KMS-11 (cell line): ENCODE measurements around the gene POLD3.

Experiments used
- H2AFZ ChIP-seq: fragments of 200-600 bp; sonication (generic); 2 replicates; pipeline ENCODE4 v1.6.1; 2016; ENCODE audit warnings: antibody characterized with exemption, mixed run types, low read depth
- H3K27ac ChIP-seq: fragments of 200-600 bp; sonication (generic); 2 replicates; pipeline ENCODE4 v1.6.1; 2016; ENCODE audit warnings: mild to moderate bottlenecking, mixed run types
- H3K27me3 ChIP-seq: fragments of 200-600 bp; sonication (generic); 2 replicates; pipeline ENCODE4 v1.6.1; 2017; ENCODE audit warnings: mild to moderate bottlenecking, low read depth, mixed run types, moderate library complexity; ENCODE audit not compliant: insufficient read depth
- H3K36me3 ChIP-seq: fragments of 200-600 bp; sonication (generic); 2 replicates; pipeline ENCODE4 v1.6.1; 2017; ENCODE audit warnings: mild to moderate bottlenecking, mixed run types; ENCODE audit not compliant: insufficient read depth
- H3K4me1 ChIP-seq: fragments of 200-600 bp; sonication (generic); 2 replicates; pipeline ENCODE4 v1.6.1; 2016; ENCODE audit warnings: mild to moderate bottlenecking, low read depth, mixed run types; ENCODE audit not compliant: poor library complexity, severe bottlenecking
- H3K4me2 ChIP-seq: fragments of 200-600 bp; sonication (generic); 2 replicates; pipeline ENCODE4 v1.7.0; 2016; ENCODE audit warnings: mild to moderate bottlenecking, mixed run types
- H3K4me3 ChIP-seq: fragments of 200-600 bp; sonication (generic); IDR thresholded peaks from 2 replicates; pipeline ENCODE4 v1.6.1; 2017; ENCODE audit warnings: low read depth, low read length, mixed read lengths; ENCODE audit not compliant: insufficient read depth
- H3K79me2 ChIP-seq: fragments of 200-600 bp; sonication (generic); 2 replicates; pipeline ENCODE4 v1.6.1; 2016; ENCODE audit warnings: low read depth, mixed run types; ENCODE audit not compliant: insufficient read depth
- H3K9ac ChIP-seq: fragments of 200-600 bp; sonication (generic); 2 replicates; pipeline ENCODE4 v1.6.1; 2016; ENCODE audit warnings: mild to moderate bottlenecking, mixed run types
- H4K20me1 ChIP-seq: fragments of 200-600 bp; sonication (generic); 2 replicates; pipeline ENCODE4 v1.6.1; 2016; ENCODE audit warnings: mild to moderate bottlenecking, mixed run types; ENCODE audit not compliant: insufficient read depth
- CTCF ChIP-seq: fragments of 200-600 bp; sonication (generic); conservative IDR thresholded peaks from 2 replicates; pipeline ENCODE4 v1.6.1; 2017; ENCODE audit warnings: low read depth, mild to moderate bottlenecking, antibody characterized with exemption, low read length, moderate library complexity, mixed read lengths

The POLD3 gene

GRCh38 chr11:74566146-74566960 lies 26.0 kb upstream of the POLD3 start:
- Histone ChIP-seq H2AFZ (no peak overlapping the region), H3K27me3 (no peaks in the 10 kb centered on the region), H3K27ac (no peak overlapping the region), H4K20me1 (no peaks in the 10 kb centered on the region), H3K4me2 (no peak overlapping the region), H3K36me3 (no peaks in the 10 kb centered on the region), H3K4me1 (no peaks in the 10 kb centered on the region), H3K4me3 (no peak overlapping the region), H3K9ac (no peak overlapping the region), H3K79me2 (no peaks in the 10 kb centered on the region)
- TF ChIP-seq CTCF, result no peak

- H3K4me3 ChIP-seq, result no peak overlapping the region
- H3K27me3 ChIP-seq, result no peaks in the 10 kb centered on the region
- H3K4me1 ChIP-seq, result no peaks in the 10 kb centered on the region
- H3K27ac ChIP-seq, result no peak overlapping the region
- TF ChIP-seq CTCF, result no peak
- H2AFZ ChIP-seq, result no peak overlapping the region
- H3K79me2 ChIP-seq, result no peaks in the 10 kb centered on the region
- no peak overlapping the region for H3K4me2 ChIP-seq
- no peaks in the 10 kb centered on the region for H3K36me3 ChIP-seq
- H3K9ac ChIP-seq, result no peak overlapping the region
- no peaks in the 10 kb centered on the region for H4K20me1 ChIP-seq
Measured at GRCh38 chr11:74568028-74568427, 24.4 kb upstream of the POLD3 start.

GRCh38 chr11:74570266-74571061 lies 21.9 kb upstream of the POLD3 start:
- Histone ChIP-seq H3K9ac (no peak overlapping the region), H3K36me3 (no peaks in the 10 kb centered on the region), H2AFZ (no peak overlapping the region), H3K4me3 (no peak overlapping the region), H4K20me1 (no peaks in the 10 kb centered on the region), H3K4me1 (no peaks in the 10 kb centered on the region), H3K27ac (no peak overlapping the region), H3K4me2 (no peak overlapping the region), H3K79me2 (no peaks in the 10 kb centered on the region), H3K27me3 (no peaks in the 10 kb centered on the region)
- TF ChIP-seq CTCF, result peak; percentile 73

- Histone ChIP-seq H3K27ac (no peak overlapping the region), H3K9ac (no peak overlapping the region), H3K4me2 (no peak overlapping the region), H2AFZ (no peak overlapping the region), H4K20me1 (no peaks in the 10 kb centered on the region), H3K36me3 (no peaks in the 10 kb centered on the region), H3K27me3 (no peaks in the 10 kb centered on the region), H3K4me1 (no peaks in the 10 kb centered on the region), H3K4me3 (no peak overlapping the region), H3K79me2 (no peaks in the 10 kb centered on the region)
- no peak for TF ChIP-seq CTCF
Measured at GRCh38 chr11:74571062-74571399, 21.4 kb upstream of the POLD3 start.
